ENCODE results near the gene SAG.

DNA sequence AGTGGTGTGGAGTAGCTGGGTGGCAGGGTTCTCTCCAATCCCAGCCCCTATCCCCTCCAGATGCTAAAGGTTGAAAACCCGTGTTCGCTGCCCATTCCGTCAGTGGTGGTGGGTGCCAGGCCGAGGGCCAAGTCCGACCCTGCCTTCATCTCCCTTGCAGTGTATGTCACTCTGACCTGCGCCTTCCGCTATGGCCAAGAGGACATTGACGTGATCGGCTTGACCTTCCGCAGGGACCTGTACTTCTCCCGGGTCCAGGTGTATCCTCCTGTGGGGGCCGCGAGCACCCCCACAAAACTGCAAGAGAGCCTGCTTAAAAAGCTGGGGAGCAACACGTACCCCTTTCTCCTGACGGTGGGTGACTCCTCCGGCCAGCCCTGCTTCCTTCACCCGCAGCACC lies 12.9 kb downstream of the SAG start:
- TF ChIP-seq EZH2 (IDR thresholded peaks at IDR 0.05; ENCODE audit: borderline replicate concordance, control insufficient read depth, low read depth, low read length) (no peak), CTCF (IDR thresholded peaks at IDR 0.05 in 2 of 3, conservative IDR thresholded peaks at IDR 0.05 in 1 of 3; ENCODE audit: control insufficient read depth in 2 of 3, extremely low read depth in 1 of 3, insufficient read depth in 1 of 3, low read depth in 3 of 3, low read length in 3 of 3) (no peak), E2F4 (IDR thresholded peaks at IDR 0.05; ENCODE audit: low read depth, low read length) (no peak), SPI1 (IDR thresholded peaks at IDR 0.05; ENCODE audit: borderline replicate concordance, insufficient read depth, low read depth, low read length) (no peak), ATF3 (IDR thresholded peaks at IDR 0.05; ENCODE audit: borderline replicate concordance, extremely low read depth, low read depth, low read length) (no peak), CEBPB (IDR thresholded peaks at IDR 0.05; ENCODE audit: borderline replicate concordance in 1 of 2, low read depth in 2 of 2, low read length in 2 of 2) (no peak), RBBP5 (conservative IDR thresholded peaks at IDR 0.05) (no peak), TCF12 (IDR thresholded peaks at IDR 0.05; ENCODE audit: low read depth, low read length) (no peak), YY1 (IDR thresholded peaks at IDR 0.05; ENCODE audit: low read depth, low read length) (no peak), JUNB (IDR thresholded peaks at IDR 0.05) (no peak), ATF2 (IDR thresholded peaks at IDR 0.05; ENCODE audit: low read length) (no peak), NFYB (IDR thresholded peaks at IDR 0.05; ENCODE audit: insufficient read depth, low read depth, low read length) (no peak)
- TF ChIP-seq, protein P1, sequence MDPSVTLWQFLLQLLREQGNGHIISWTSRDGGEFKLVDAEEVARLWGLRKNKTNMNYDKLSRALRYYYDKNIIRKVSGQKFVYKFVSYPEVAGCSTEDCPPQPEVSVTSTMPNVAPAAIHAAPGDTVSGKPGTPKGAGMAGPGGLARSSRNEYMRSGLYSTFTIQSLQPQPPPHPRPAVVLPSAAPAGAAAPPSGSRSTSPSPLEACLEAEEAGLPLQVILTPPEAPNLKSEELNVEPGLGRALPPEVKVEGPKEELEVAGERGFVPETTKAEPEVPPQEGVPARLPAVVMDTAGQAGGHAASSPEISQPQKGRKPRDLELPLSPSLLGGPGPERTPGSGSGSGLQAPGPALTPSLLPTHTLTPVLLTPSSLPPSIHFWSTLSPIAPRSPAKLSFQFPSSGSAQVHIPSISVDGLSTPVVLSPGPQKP (IDR thresholded peaks at IDR 0.05; ENCODE audit: low read depth, low read length) = no peak
